Kidney epithelial cell (primary cell): ENCODE data around the gene UNC79. TPM values are rescaled to one million over a fixed set of nuclear protein-coding genes. Genes with fewer than 3 reads are reported as not detected.

Source experiments
- DNase-seq: peaks from one replicate; pipeline ENCODE4 v3.0.0-alpha.2; 2010; ENCODE audit warnings: low read depth
- H3K27me3 ChIP-seq: 2 replicates; pipeline ENCODE4 v1.6.0; 2011; ENCODE audit warnings: low read length; ENCODE audit not compliant: control insufficient read depth, insufficient read depth
- H3K36me3 ChIP-seq: 2 replicates; pipeline ENCODE4 v1.5.1; 2011; ENCODE audit warnings: low read length; ENCODE audit not compliant: control insufficient read depth, insufficient read depth
- H3K4me3 ChIP-seq: 2 replicates; pipeline ENCODE4 v1.5.1; 2011; ENCODE audit warnings: low read depth, mild to moderate bottlenecking, control low read depth, low read length
- CTCF ChIP-seq: IDR thresholded peaks from 2 replicates; pipeline ENCODE4 v1.5.1; 2011; ENCODE audit warnings: mild to moderate bottlenecking, moderate library complexity, low read length, control low read depth, inconsistent platforms; ENCODE audit not compliant: insufficient read depth, poor library complexity, severe bottlenecking
- total RNA-seq: library from RNA; depleted of rRNA; stranded (reverse); fragments of >200 nt; gene quantifications from 2 replicates; pipeline ENCODE4 v1.2.3, GENCODE V29; 2015

Gene UNC79
- total RNA-seq, 1 donor from 2014 or later = 0.13 TPM

DNA sequence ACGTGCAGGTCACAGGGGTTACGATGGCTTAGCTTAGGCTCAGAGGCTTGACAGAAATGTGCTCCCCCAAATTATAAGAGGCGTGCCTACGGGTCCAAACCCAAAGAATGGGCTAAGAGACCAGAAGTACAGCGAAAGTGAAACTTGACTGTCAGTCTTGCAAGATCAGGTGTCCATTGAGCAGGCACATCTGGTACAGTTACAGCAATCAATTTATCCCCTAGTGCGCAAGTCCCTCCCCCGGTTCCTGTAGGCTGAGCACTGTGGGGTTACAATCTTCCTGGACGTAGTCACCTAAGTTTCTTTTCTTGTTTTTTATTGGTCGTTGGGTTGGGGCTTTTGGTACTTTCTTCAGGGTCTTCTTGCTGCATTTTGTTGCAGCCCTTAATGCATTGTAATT lies 134.2 kb downstream of the UNC79 start:
- H3K36me3 ChIP-seq = no peaks in the 10 kb centered on the region
- DNase-seq = no peak
- no peak overlapping the region for H3K4me3 ChIP-seq
- no peaks in the 10 kb centered on the region for H3K27me3 ChIP-seq
- TF ChIP-seq CTCF = no peak

DNA sequence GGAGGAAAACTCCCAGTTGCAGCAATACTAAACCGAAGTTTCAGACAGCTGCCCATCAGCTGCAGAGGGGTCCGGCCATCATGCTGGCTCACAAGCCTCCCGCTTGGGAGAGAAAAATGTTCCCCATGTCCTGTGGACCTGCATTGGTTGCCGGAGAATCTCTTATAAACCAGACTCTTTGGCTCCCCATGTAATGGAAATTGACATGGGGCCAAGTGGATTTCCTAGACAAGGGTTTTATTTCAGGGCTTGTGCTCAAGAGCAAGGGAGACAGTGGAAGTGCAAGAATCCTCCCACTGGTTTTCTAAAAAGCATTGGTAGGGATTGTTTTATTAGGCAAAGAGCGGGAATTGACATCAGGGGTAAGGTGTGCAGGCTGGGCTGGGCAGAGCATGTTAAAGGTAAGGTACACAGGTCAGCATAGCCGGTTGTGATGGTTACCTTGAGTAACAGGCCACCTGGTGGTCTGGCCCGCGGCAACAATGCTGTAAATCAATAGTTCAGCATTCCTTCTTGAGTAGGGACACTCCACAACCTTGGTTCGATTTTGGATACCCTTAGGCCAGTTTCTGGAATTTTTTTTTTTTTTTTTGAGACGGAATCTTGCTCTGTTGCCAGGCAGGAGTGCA lies 135.4 kb downstream of the UNC79 start:
- Histone ChIP-seq H3K27me3 (no peaks in the 10 kb centered on the region), H3K36me3 (no peaks in the 10 kb centered on the region), H3K4me3 (no peak overlapping the region)
- no peak for DNase-seq
- no peak for TF ChIP-seq CTCF

GRCh38 chr14:93571275-93571674 lies 140.5 kb downstream of the UNC79 start:
- Histone ChIP-seq H3K27me3 (no peaks in the 10 kb centered on the region), H3K36me3 (no peaks in the 10 kb centered on the region), H3K4me3 (no peak overlapping the region)
- TF ChIP-seq CTCF = no peak
- no peak for DNase-seq

DNA sequence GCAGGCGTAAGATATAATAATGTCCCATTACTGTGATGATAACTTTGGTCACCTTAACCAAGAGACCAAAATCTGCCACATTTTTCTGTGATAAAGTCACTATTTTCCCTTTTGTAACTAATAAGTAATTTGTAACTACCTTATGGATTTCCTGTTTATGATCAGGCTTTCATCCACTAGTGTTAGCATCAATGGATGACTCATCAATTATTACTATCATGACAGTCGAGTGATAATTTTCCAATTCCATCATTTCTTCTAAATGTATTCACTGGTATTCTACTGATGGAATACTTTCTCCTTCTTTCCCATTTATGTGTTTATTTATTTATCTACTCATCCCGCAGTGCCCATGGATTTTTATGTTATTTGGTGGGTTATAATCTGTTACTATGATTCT lies 148.4 kb downstream of the UNC79 start:
- no peak for DNase-seq
- no peak overlapping the region for H3K4me3 ChIP-seq
- H3K27me3 ChIP-seq = no peaks in the 10 kb centered on the region
- H3K36me3 ChIP-seq = no peaks in the 10 kb centered on the region
- TF ChIP-seq CTCF = no peak

- no peak for TF ChIP-seq CTCF
- Histone ChIP-seq H3K36me3 (no peaks in the 10 kb centered on the region), H3K27me3 (no peaks in the 10 kb centered on the region), H3K4me3 (no peak overlapping the region)
- DNase-seq = no peak
Measured at GRCh38 chr14:93582516-93582915, 151.8 kb downstream of the UNC79 start.

DNA sequence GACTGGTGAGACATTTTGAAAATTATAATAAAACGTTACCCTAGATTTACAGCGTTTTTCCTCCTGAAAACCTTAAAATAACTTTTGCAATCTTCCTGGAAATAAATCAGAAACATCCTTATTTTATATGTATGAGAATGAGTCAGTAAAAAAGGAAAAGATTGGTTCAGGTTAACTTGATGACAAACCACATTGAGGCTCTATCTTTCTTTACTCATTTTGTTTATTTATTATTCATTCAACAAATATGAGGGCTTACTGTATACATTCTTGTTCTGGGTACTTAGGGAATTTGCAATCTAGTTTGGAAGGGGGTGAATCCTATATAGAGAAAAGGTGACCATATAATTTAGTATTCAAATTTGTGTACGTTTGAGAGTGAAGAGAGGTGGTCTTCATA lies 156.6 kb downstream of the UNC79 start:
- no peak for TF ChIP-seq CTCF
- DNase-seq = no peak
- Histone ChIP-seq H3K36me3 (no peaks in the 10 kb centered on the region), H3K27me3 (no peaks in the 10 kb centered on the region), H3K4me3 (no peak overlapping the region)
